Stimulated activated CD4-positive, alpha-beta T cell treated with anti-CD3 and anti-CD28 coated beads, Interleukin-12 subunit alpha, Interleukin-12 subunit beta, amount 100 ng/mL, for 24 hours (primary cell): ENCODE measurements around the gene KHDRBS1.
"Not testable (repeated sequence)": the region's sequence is repeated elsewhere in the genome, so short reads cannot be mapped to it uniquely, and the experiment has no call there.

Source experiments
- DNase-seq, 2 experiments: peaks; one replicate each; pipeline ENCODE4 v3.0.0-alpha.2; 2020; ENCODE audit warnings: low read depth in 2 of 2

KHDRBS1 gene

GRCh38 chr1:32013386-32014198 lies at the start of gene KHDRBS1:
Gene KHDRBS1 (plus strand): TSS chr1:32013868. CDS start chr1:32013996, 128 bp downstream.
- peak; percentile 97 for DNase-seq

- no peak for DNase-seq
These were observed 42.8 kb upstream of the KHDRBS1 start for GRCh38 chr1:31970873-31971272.

- DNase-seq = no peak
These were observed 37.3 kb upstream of the KHDRBS1 start for GRCh38 chr1:31976401-31976800.

- DNase-seq = no peak
These were observed 36.1 kb upstream of the KHDRBS1 start for GRCh38 chr1:31977385-31978131.

- no peak for DNase-seq
These were observed 34.7 kb upstream of the KHDRBS1 start for GRCh38 chr1:31978843-31979400.

- DNase-seq = no peak
These were observed 32.7 kb upstream of the KHDRBS1 start for GRCh38 chr1:31980835-31981455.

- DNase-seq = no peak
These were observed 32.2 kb upstream of the KHDRBS1 start for GRCh38 chr1:31981456-31981839.

- no peak for DNase-seq
These were observed 31.7 kb upstream of the KHDRBS1 start for GRCh38 chr1:31981972-31982371.

- DNase-seq = peak in 1 of 2 experiments; percentile 14
These were observed 29.0 kb upstream of the KHDRBS1 start for GRCh38 chr1:31984419-31985347.

- no peak for DNase-seq
These were observed 28.2 kb upstream of the KHDRBS1 start for GRCh38 chr1:31985430-31985829.

- DNase-seq = no peak
These were observed 26.5 kb upstream of the KHDRBS1 start for GRCh38 chr1:31987135-31987619.

- no peak for DNase-seq
These were observed 23.7 kb upstream of the KHDRBS1 start for GRCh38 chr1:31989964-31990363.

- DNase-seq = no peak
These were observed 22.5 kb upstream of the KHDRBS1 start for GRCh38 chr1:31991182-31991581.

- no peak for DNase-seq
These were observed 18.4 kb upstream of the KHDRBS1 start for GRCh38 chr1:31995263-31995662.

- DNase-seq = not testable (repeated sequence)
These were observed 17.5 kb upstream of the KHDRBS1 start for GRCh38 chr1:31996121-31996520.

- DNase-seq = no peak
These were observed 11.8 kb upstream of the KHDRBS1 start for GRCh38 chr1:32001863-32002262.

GRCh38 chr1:32002285-32002684 lies 11.4 kb upstream of the KHDRBS1 start:
- not testable (repeated sequence) for DNase-seq

- DNase-seq = no peak
These were observed 8.1 kb upstream of the KHDRBS1 start for GRCh38 chr1:32005522-32005921.

GRCh38 chr1:32007591-32007940 lies 6.1 kb upstream of the KHDRBS1 start:
- DNase-seq = no peak

GRCh38 chr1:32010246-32010645 lies 3.4 kb upstream of the KHDRBS1 start:
- no peak for DNase-seq
